Skeletal muscle tissue (tissue), 4 donors: ENCODE results near the gene PLA2G2A. TPM values are rescaled to one million over a fixed set of nuclear protein-coding genes. Genes with fewer than 3 reads are reported as not detected.
"Not testable (repeated sequence)": the region's sequence is repeated elsewhere in the genome, so short reads cannot be mapped to it uniquely, and the experiment has no call there.

ENCODE experiments used
- H3K27ac ChIP-seq: one replicate; pipeline ENCODE4 v1.7.0; 2013; ENCODE audit warnings: mild to moderate bottlenecking, low read depth, low read length, inconsistent platforms
- H3K27me3 ChIP-seq, 3 donors: one replicate each; pipeline ENCODE4 v1.7.0; 2013; ENCODE audit warnings: low read length in 3 of 3; ENCODE audit not compliant: control insufficient read depth in 3 of 3, insufficient read depth in 3 of 3
- H3K36me3 ChIP-seq, 3 donors: one replicate each; pipeline ENCODE4 v1.7.0; 2013; ENCODE audit warnings: low read length in 3 of 3; ENCODE audit not compliant: control insufficient read depth in 3 of 3, insufficient read depth in 3 of 3
- H3K4me1 ChIP-seq, 3 donors: one replicate each; pipeline ENCODE4 v1.7.0; 2013; ENCODE audit warnings: low read length in 3 of 3, mild to moderate bottlenecking in 3 of 3; ENCODE audit not compliant: control insufficient read depth in 3 of 3, insufficient read depth in 3 of 3
- H3K4me3 ChIP-seq, 3 donors: one replicate each; pipeline ENCODE4 v1.7.0; 2013; ENCODE audit warnings: low read length in 3 of 3
- H3K9ac ChIP-seq, 3 donors: one replicate each; pipeline ENCODE4 v1.7.0; 2013; ENCODE audit warnings: low read length in 3 of 3, mild to moderate bottlenecking in 3 of 3, moderate library complexity in 2 of 3, low read depth in 1 of 3
- H3K9me3 ChIP-seq, 3 donors: one replicate each; pipeline ENCODE4 v1.7.0; 2013; ENCODE audit warnings: low read length in 3 of 3; ENCODE audit not compliant: control insufficient read depth in 3 of 3
- total RNA-seq: library from RNA; depleted of rRNA; stranded (reverse); fragments of >200 nt; gene quantifications from one replicate; pipeline ENCODE4 v1.2.3, GENCODE V29; 2014
- donor health status: Osteomylitis.

The PLA2G2A gene
- total RNA-seq, 1 donor from 2014 or later = not detected

- not testable (repeated sequence) for H3K4me1 ChIP-seq, H3K9ac ChIP-seq, H3K9me3 ChIP-seq, H3K27ac ChIP-seq, H3K36me3 ChIP-seq, H3K4me3 ChIP-seq
- peaks cover 5 to 15% (median 6%) of the 10 kb centered on the region in 3 donors for H3K27me3 ChIP-seq
Measured at GRCh38 chr1:19990182-19990582, 10.8 kb upstream of the PLA2G2A start.

DNA sequence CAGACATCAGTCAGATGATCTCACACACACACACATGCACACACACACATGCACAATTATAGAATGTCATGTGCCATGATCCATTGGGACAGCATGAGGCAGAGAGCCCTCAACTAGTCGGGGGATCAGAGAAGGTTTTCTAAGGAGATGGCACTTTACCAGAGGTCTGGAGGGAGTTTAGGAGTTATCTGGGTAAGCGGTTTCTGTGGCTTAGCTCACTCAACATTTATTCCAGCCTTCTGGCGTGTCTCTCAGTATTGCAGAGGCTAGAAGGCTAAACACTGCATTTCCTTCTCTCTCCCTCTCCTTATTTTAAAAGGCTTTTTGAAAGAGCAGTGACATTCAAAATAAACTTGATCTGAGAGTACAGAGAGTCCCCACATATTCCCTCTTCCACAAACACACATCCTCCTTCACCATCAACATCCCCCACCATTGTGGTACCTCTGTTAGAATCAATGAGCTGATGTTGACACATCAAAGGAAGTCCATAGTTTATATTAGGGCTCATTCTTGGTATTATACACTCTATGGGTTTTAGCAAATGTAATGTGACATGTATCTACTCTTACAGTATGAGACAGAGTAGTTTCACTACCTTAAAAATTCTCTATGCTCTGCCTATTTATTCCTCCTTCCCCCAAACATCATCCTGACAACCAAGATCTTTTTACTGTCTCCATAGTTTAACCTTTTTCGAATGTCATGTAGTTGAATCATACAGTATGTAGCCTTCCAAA, 9.0 kb upstream of the PLA2G2A start:
- no peak overlapping the region for H3K27ac ChIP-seq
- H3K4me3 ChIP-seq = no peak overlapping the region
- no peaks in the 10 kb centered on the region for H3K9me3 ChIP-seq
- no peak overlapping the region for H3K9ac ChIP-seq
- H3K27me3 ChIP-seq = peaks cover 0 to 10% (median 6%) of the 10 kb centered on the region in 3 donors
- no peaks in the 10 kb centered on the region for H3K36me3 ChIP-seq
- H3K4me1 ChIP-seq = no peaks in the 10 kb centered on the region

- Histone ChIP-seq H3K4me1 (no peaks in the 10 kb centered on the region), H3K36me3 (no peaks in the 10 kb centered on the region), H3K27ac (no peak overlapping the region), H3K4me3 (no peak overlapping the region), H3K9ac (no peak overlapping the region), H3K27me3 (peaks cover 0 to 10% (median 6%) of the 10 kb centered on the region in 3 donors), H3K9me3 (no peaks in the 10 kb centered on the region)
Measured at GRCh38 chr1:19987719-19988118, 8.3 kb upstream of the PLA2G2A start.

DNA sequence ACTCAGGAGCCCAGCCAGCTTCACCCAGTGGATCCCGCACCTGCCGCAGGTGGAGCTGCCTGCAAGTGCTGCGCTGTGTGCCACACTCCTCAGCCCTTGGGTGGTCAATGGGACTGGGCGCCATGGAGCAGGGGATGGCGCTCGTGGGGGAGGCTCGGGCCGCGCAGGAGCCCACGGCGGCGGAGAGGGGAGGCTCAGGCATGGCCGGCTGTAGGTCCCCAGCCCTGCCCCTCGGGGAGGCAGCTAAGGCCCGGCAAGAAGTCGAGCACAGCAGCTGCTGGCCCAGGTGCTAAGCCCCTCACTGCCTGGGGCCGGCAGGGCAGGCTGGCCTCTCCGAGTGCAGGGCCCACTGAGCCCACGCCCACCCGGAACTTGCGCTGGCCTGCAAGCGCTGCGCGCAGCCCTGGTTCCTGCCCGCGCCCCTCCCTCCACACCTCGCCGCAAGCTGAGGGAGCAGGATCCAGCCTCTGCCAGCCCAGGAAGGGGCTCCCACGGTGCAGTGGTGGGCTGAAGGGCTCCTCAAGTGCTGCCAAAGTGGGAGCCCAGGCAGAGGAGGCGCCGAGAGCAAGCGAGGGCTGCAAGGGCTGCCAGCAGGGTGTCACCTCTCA, 5.1 kb upstream of the PLA2G2A start:
- H3K36me3 ChIP-seq, H3K9me3 ChIP-seq, H3K27ac ChIP-seq, H3K4me1 ChIP-seq, H3K4me3 ChIP-seq, H3K9ac ChIP-seq: not testable (repeated sequence)
- peaks cover 3 to 16% (median 6%) of the 10 kb centered on the region in 3 donors for H3K27me3 ChIP-seq

DNA sequence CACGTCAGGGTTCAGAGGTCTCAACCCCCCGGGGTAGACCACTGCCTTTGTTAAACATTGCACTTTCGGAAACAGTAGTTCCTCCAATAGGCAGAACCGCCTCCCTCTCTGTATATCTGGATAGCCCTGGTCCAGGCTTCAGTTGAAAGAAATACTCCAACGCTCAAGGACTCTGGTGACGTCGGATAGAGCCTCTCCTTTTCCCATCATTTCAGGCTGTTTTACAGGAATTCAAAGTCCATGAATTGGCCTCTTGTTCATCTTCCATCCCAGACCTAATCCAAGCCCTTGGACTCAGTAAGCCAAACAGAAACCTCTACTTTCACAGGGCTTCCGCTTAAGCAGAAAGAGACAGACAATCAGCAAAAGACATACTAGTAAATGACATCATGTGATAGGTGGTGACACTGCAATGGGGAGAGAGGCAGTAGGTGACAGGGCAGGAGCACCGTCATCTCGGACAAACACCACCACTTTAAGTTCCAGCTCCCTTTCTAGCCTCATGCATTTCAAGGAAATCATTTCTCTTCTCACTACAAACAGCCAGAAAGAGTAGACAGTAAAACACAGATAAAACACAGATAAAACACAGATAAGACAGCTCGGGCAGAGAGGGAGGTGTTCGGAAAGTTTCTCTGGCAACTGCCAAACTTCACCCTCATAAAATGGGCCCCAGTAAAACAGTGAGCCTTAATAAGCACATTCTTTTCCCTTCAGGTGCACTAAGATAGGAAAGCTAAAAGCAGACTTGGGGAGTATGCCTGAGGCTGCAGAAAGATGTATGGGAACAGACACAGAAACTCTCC, 2.3 kb upstream of the PLA2G2A start:
- no peak overlapping the region for H3K27ac ChIP-seq
- peaks cover 10 to 29% (median 20%) of the 10 kb centered on the region in 3 donors for H3K27me3 ChIP-seq
- no peak overlapping the region for H3K9ac ChIP-seq
- H3K9me3 ChIP-seq = no peaks in the 10 kb centered on the region
- H3K36me3 ChIP-seq = no peaks in the 10 kb centered on the region
- no peaks in the 10 kb centered on the region for H3K4me1 ChIP-seq
- no peak overlapping the region for H3K4me3 ChIP-seq

DNA sequence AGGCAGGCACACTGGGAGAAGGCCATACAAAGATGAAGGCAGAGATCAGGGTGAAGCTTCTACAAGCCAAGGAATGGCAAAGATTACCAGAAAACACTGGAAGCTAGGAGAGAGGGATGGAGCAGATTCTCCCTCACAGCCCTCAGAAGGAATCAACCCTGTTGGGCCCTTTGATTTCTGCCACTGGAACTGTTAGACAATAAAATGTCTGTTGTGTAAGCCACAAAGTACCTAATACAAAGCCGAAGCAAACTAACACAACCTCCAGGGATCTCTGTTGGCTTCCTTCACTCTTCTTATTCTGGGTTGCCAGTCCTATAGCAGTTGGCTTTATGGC, 1.7 kb upstream of the PLA2G2A start:
- peaks cover 10 to 33% (median 21%) of the 10 kb centered on the region in 3 donors for H3K27me3 ChIP-seq
- H3K4me1 ChIP-seq = no peaks in the 10 kb centered on the region
- H3K27ac ChIP-seq = no peak overlapping the region
- no peaks in the 10 kb centered on the region for H3K9me3 ChIP-seq
- H3K4me3 ChIP-seq = no peak overlapping the region
- H3K9ac ChIP-seq = no peak overlapping the region
- no peaks in the 10 kb centered on the region for H3K36me3 ChIP-seq

DNA sequence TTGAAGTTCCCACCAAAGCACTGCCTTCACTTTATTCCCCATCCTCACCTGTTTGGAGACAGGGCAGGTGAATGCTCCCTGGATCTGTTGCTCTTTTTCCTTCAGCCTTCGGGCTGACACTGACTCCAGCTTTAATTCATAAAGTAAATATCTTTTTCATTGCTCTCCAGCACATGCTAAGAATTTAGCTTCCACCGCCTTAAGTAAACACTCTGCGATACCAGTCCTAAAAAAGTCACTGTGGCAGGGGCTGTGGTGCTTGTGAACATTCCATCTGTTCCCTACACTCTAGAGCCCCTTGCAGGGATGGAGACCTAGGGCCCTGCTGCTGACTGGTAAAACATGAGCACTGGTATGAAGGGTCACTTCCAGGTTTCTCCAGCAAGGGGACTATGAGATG, 896 bp upstream of the PLA2G2A start:
- no peak overlapping the region for H3K27ac ChIP-seq

DNA sequence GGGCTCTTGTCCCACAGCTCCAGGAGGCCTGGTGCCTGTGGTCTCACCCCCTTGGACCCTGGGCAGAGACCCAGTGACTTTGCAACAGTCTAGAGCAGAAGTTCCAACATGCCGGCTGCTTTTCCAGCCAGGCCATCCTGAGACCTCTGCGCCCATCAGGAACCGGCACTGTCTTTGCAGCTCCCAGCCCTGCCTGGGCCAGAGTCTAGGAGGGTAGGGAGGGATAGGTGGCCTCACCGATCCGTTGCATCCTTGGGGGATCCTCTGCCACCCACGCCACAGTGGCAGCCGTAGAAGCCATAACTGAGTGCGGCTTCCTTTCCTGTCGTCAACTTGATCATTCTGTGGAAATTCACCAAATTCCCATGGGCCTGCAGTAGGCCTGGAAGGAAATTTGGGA, 1.3 kb downstream of the PLA2G2A start:
- no peak overlapping the region for H3K9ac ChIP-seq
- H3K27ac ChIP-seq = peak overlapping the region; percentile 27

More for the DNA sequence above, 896 bp upstream of the PLA2G2A start:
- Histone ChIP-seq H3K9me3 (no peaks in the 10 kb centered on the region), H3K27me3 (peaks cover 10 to 33% (median 27%) of the 10 kb centered on the region in 3 donors), H3K36me3 (no peaks in the 10 kb centered on the region), H3K9ac (no peak overlapping the region), H3K4me1 (no peaks in the 10 kb centered on the region), H3K4me3 (no peak overlapping the region)

GRCh38 chr1:19976317-19977003, 3.0 kb downstream of the PLA2G2A start:
- Histone ChIP-seq H3K27ac (no peak overlapping the region), H3K9ac (no peak overlapping the region), H3K4me1 (no peaks in the 10 kb centered on the region), H3K4me3 (no peak overlapping the region), H3K27me3 (peaks cover 10 to 33% (median 30%) of the 10 kb centered on the region in 3 donors), H3K9me3 (no peaks in the 10 kb centered on the region), H3K36me3 (no peaks in the 10 kb centered on the region)

More for the DNA sequence above, 1.3 kb downstream of the PLA2G2A start:
- H3K9me3 ChIP-seq = no peaks in the 10 kb centered on the region
- no peaks in the 10 kb centered on the region for H3K36me3 ChIP-seq
- H3K27me3 ChIP-seq = peaks cover 10 to 33% (median 30%) of the 10 kb centered on the region in 3 donors
- H3K4me3 ChIP-seq = peak overlapping the region in 1 of 3 donors; percentile 7
- no peaks in the 10 kb centered on the region for H3K4me1 ChIP-seq
